Natural killer cell (primary cell): ENCODE measurements around the gene CAT. TPM values are rescaled to one million over a fixed set of nuclear protein-coding genes. Genes with fewer than 3 reads are reported as not detected.

Experiments used
- ATAC-seq, 3 donors: fragments of 150-1000 bp in 2 of 3; fragments of 200-7000 bp in 1 of 3; cut with Tn5 transposase; 1 replicate in 1 of 3; 2 replicates in 2 of 3; pipeline ENCODE4 v1.10.0; 2021; ENCODE audit warnings: mild to moderate bottlenecking in 2 of 3, moderate library complexity in 2 of 3
- DNase-seq, 2 donors: peaks; one replicate each; pipeline versions ENCODE4 v3.0.0 to v3.0.0-alpha.2; 2013 to 2021; ENCODE audit warnings: mixed read lengths in 1 of 2
- H3K27ac ChIP-seq: one replicate; pipeline ENCODE4 v1.5.1; 2013; ENCODE audit warnings: mild to moderate bottlenecking, low read length
- H3K27me3 ChIP-seq: one replicate; pipeline ENCODE4 v1.6.1; 2013; ENCODE audit warnings: low read length; ENCODE audit not compliant: control insufficient read depth, insufficient read depth
- H3K36me3 ChIP-seq: one replicate; pipeline ENCODE4 v1.6.1; 2013; ENCODE audit warnings: low read length; ENCODE audit not compliant: control insufficient read depth, insufficient read depth
- H3K4me1 ChIP-seq: one replicate; pipeline ENCODE4 v1.6.1; 2013; ENCODE audit warnings: low read length; ENCODE audit not compliant: control insufficient read depth, insufficient read depth
- H3K4me3 ChIP-seq: one replicate; pipeline ENCODE4 v1.5.1; 2013; ENCODE audit warnings: low read length
- H3K9me3 ChIP-seq: one replicate; pipeline ENCODE4 v1.6.1; 2013; ENCODE audit warnings: low read length; ENCODE audit not compliant: control insufficient read depth, insufficient read depth
- H3K27ac Mint-ChIP-seq, 2 donors: one replicate each; pipeline ENCODE4 v1.8.0; 2022; ENCODE audit warnings: mild to moderate bottlenecking in 2 of 2, mixed read lengths in 2 of 2, moderate library complexity in 1 of 2
- H3K27me3 Mint-ChIP-seq, 2 donors: one replicate each; pipeline ENCODE4 v1.8.0; 2022; ENCODE audit warnings: low read depth in 2 of 2, mixed read lengths in 2 of 2
- H3K36me3 Mint-ChIP-seq: one replicate; pipeline ENCODE4 v1.8.0; 2022; ENCODE audit warnings: mixed read lengths
- H3K4me1 Mint-ChIP-seq, 2 donors: one replicate each; pipeline ENCODE4 v1.8.0; 2022; ENCODE audit warnings: mixed read lengths in 2 of 2
- H3K4me3 Mint-ChIP-seq: one replicate; pipeline ENCODE4 v1.8.0; 2022; ENCODE audit warnings: mild to moderate bottlenecking, moderate library complexity, mixed read lengths
- H3K9me3 Mint-ChIP-seq, 2 donors: one replicate each; pipeline ENCODE4 v1.8.0; 2022; ENCODE audit warnings: mixed read lengths in 2 of 2
- CTCF ChIP-seq: fragments of 200-600 bp; IDR thresholded peaks from one replicate; pipeline ENCODE4 v1.8.0; 2022; ENCODE audit warnings: antibody characterized with exemption
- WGBS: methylation state at CpG from one replicate; pipeline ENCODE4 v1.1.7; 2013; ENCODE audit warnings: missing lambda C conversion rate; ENCODE audit not compliant: insufficient coverage; 5-methylcytosine and 5-hydroxymethylcytosine counted together
- intact Hi-C: fragments of 100-400 bp; cut with micrococcal nuclease; formaldehyde crosslinking; loops from one replicate; pipeline ENCODE4 v1.14.2; 2022
- total RNA-seq, 4 donors: library from RNA; stranded (reverse); fragments of 120-200 nt in 1 of 4; gene quantifications; one replicate each; pipeline versions ENCODE4 v1.2.3 to v1.2.4, GENCODE V29; 2013 to 2022

CAT gene
- 10 to 100 TPM; 31.0 to 43.9 (median 36.3) TPM for total RNA-seq
- 114 TPM for total RNA-seq (2013)

DNA sequence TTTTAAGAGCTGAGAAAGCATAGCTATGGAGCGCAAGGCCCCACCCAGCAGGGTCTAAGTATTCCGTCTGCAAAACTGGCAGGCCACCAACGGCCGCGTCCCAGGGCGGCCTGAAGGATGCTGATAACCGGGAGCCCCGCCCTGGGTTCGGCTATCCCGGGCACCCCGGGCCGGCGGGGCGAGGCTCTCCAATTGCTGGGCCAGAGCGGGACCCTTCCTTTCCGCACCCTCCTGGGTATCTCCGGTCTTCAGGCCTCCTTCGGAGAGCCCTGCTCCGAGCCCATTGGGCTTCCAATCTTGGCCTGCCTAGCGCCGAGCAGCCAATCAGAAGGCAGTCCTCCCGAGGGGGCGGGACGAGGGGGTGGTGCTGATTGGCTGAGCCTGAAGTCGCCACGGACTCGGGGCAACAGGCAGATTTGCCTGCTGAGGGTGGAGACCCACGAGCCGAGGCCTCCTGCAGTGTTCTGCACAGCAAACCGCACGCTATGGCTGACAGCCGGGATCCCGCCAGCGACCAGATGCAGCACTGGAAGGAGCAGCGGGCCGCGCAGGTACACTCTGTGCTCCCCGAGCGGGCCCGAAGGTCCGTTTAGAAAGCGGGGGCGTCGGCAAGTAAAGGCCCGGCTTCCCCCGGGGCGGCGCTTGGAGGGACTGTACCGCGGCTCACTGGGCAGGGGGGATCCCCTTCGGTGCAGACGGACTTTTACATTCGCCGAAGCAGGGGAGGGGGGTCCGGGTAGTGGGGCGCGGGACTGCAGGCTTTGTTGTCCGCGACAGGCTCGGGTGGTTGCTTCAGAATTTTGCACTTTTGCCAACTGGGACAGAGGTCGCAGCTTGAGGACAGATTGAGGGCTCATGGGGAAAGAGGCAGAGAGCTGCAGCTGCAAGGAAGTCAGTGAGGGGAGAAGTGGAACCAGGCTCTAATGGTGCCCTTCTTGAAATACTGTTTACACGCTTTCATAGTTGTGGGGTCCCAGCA, at the start of gene CAT:
Gene CAT (plus strand): TSS at position 406 of the 979 bp plus-strand sequence. CDS start 80 bp downstream, at position 486.
- Mint-ChIP-seq H3K27me3 (no peaks in the 10 kb centered on the region), H3K36me3 (no peaks in the 10 kb centered on the region), H3K4me3 (peak within 1 kb of the TSS; percentile 95), H3K9me3 (no peaks in the 10 kb centered on the region), H3K27ac (peak within 1 kb of the TSS; percentile 91 to 98), H3K4me1 (peaks cover 30 to 36% of the 10 kb centered on the region in 2 donors)
- Histone ChIP-seq H3K9me3 (no peaks in the 10 kb centered on the region), H3K4me3 (peak within 1 kb of the TSS; percentile 67), H3K4me1 (peaks cover 11% of the 10 kb centered on the region), H3K36me3 (no peaks in the 10 kb centered on the region), H3K27me3 (no peaks in the 10 kb centered on the region), H3K27ac (peak within 1 kb of the TSS; percentile 69)
- intact Hi-C loops: loop anchor here (2.0 kb wide), 3 partner anchors 80 to 738 kb away; partner anchors contain the start of genes ABTB2, C11orf91 and NAT10
- DNase-seq: peak; percentile 97
- TF ChIP-seq CTCF: no peak
- peak; percentile 94 to 98 (median 95) for ATAC-seq
- under 1% methylated on average over 62 of the region's 62 CpGs for WGBS

GRCh38 chr11:34394771-34395300, 43.9 kb upstream of the CAT start:
- H3K4me3 Mint-ChIP-seq: no peak overlapping the region
- WGBS: 94% methylated on average over 5 of the region's 6 CpGs
- no peak for TF ChIP-seq CTCF
- intact Hi-C loops: no loop called here
- Histone ChIP-seq H3K27me3 (no peaks in the 10 kb centered on the region), H3K27ac (no peak overlapping the region), H3K36me3 (no peaks in the 10 kb centered on the region), H3K9me3 (no peaks in the 10 kb centered on the region), H3K4me3 (no peak overlapping the region), H3K4me1 (no peaks in the 10 kb centered on the region)
- no peak for DNase-seq
- peaks cover 21 to 42% of the 10 kb centered on the region in 2 donors for H3K27me3 Mint-ChIP-seq
- peaks cover 17% of the 10 kb centered on the region for H3K36me3 Mint-ChIP-seq
- peaks cover 0 to 6% of the 10 kb centered on the region in 2 donors for H3K9me3 Mint-ChIP-seq
- H3K4me1 Mint-ChIP-seq: no peaks in the 10 kb centered on the region
- H3K27ac Mint-ChIP-seq: no peak overlapping the region
- no peak for ATAC-seq

- intact Hi-C loops: no loop called here
- no peaks in the 10 kb centered on the region for H3K4me1 Mint-ChIP-seq
- Histone ChIP-seq H3K27me3 (no peaks in the 10 kb centered on the region), H3K36me3 (no peaks in the 10 kb centered on the region), H3K4me3 (no peak overlapping the region), H3K27ac (no peak overlapping the region), H3K4me1 (no peaks in the 10 kb centered on the region), H3K9me3 (no peaks in the 10 kb centered on the region)
- DNase-seq (no peak), ATAC-seq (no peak)
- H3K4me3 Mint-ChIP-seq: no peak overlapping the region
- H3K27ac Mint-ChIP-seq: no peak overlapping the region
- 91% methylated on average over 1 of the region's 1 CpG for WGBS
- H3K9me3 Mint-ChIP-seq: peaks cover 0 to 6% of the 10 kb centered on the region in 2 donors
- peaks cover 17% of the 10 kb centered on the region for H3K36me3 Mint-ChIP-seq
- no peak for TF ChIP-seq CTCF
- peaks cover 18 to 30% of the 10 kb centered on the region in 2 donors for H3K27me3 Mint-ChIP-seq
These were observed 42.7 kb upstream of the CAT start for GRCh38 chr11:34395916-34396550.
